HL-60 (cell line): Measurements from ENCODE around the gene RNF214.

ENCODE experiments used
- CTCF ChIP-seq: IDR thresholded peaks from one replicate; pipeline ENCODE4 v1.5.1; 2011; ENCODE audit warnings: low read length, control low read depth, inconsistent platforms; ENCODE audit not compliant: insufficient read depth
- GABPA ChIP-seq: IDR thresholded peaks from 2 replicates; pipeline ENCODE4 v1.6.1; 2012; ENCODE audit warnings: low read depth
- POLR2AphosphoS5 ChIP-seq: IDR thresholded peaks from 2 replicates; pipeline ENCODE4 v1.6.1; 2012; ENCODE audit warnings: low read depth
- REST ChIP-seq: IDR thresholded peaks from 2 replicates; pipeline ENCODE4 v1.6.1; 2012; ENCODE audit warnings: low read depth; ENCODE audit not compliant: insufficient replicate concordance
- SPI1 ChIP-seq: IDR thresholded peaks from 2 replicates; pipeline ENCODE4 v1.6.1; 2012; ENCODE audit warnings: low read depth, mild to moderate bottlenecking, borderline replicate concordance

- no peak for TF ChIP-seq POLR2AphosphoS5
- TF ChIP-seq CTCF = no peak
- no peak for TF ChIP-seq REST
- TF ChIP-seq SPI1 = no peak
- TF ChIP-seq GABPA = no peak
Observed at GRCh38 chr11:117199053-117199915, 33.2 kb upstream of the RNF214 start, which contains the start of gene TAGLN.
